Right forelimb (tissue), 1 donor: ENCODE data around the gene PRRC1.
"Not testable (repeated sequence)": the region's sequence is repeated elsewhere in the genome, so short reads cannot be mapped to it uniquely, and the experiment has no call there.

Source experiments
- DNase-seq: peaks from one replicate; pipeline ENCODE4 v3.0.0-alpha.2; 2018

Gene PRRC1

DNA sequence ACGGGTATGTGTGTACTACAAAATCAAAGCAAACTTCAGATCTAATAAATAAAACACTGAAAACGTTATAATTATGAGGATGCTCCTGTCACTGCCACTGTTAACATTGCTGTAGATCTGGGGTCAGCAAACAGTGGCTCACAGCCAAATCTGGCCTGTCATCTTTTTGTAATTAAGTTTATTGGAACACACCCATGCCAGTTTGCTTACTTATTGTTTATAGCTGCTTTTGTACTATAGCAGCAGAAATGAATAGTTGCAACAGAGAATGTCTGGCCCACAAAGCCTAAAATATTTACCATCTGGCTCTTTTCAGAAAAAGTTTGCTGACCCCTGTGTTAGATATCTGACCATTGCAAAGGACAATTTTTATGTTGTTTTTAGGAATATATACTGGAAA is 32.1 kb downstream of the PRRC1 start:
- DNase-seq = no peak

DNA sequence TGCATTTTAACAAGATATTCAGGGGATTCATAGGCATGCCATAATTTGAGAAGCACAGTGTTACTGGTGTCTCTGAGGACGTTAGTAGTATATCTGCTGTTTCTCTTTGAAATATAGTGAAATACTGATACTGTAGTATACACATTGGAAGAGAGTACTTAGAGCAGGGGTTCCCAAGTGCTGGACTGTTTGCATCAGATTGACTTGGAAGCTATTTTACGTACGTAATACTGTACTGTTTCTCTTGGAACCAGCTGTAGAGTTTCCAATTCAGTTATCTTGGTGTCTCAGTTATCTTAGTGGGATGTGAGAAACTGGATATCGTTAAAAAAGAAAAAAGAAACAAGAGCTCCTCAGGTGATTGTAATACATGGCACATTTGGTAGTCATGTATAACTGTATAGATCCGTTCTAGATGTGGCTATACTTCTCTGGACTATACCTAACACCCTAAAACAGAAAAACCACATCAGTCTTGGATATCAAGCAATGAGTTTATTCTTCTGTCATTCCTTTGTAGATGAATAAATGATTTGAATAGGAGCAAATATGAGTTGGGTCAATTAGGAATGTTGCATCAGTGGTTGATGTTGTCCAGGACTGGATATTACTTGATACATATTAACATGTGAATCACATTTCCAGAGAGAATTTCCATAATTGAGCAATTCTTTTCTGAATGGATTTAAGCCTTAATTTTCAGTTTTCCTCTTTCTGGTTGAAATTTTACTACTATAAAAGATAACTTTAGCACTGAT is 33.4 kb downstream of the PRRC1 start:
- no peak for DNase-seq

DNA sequence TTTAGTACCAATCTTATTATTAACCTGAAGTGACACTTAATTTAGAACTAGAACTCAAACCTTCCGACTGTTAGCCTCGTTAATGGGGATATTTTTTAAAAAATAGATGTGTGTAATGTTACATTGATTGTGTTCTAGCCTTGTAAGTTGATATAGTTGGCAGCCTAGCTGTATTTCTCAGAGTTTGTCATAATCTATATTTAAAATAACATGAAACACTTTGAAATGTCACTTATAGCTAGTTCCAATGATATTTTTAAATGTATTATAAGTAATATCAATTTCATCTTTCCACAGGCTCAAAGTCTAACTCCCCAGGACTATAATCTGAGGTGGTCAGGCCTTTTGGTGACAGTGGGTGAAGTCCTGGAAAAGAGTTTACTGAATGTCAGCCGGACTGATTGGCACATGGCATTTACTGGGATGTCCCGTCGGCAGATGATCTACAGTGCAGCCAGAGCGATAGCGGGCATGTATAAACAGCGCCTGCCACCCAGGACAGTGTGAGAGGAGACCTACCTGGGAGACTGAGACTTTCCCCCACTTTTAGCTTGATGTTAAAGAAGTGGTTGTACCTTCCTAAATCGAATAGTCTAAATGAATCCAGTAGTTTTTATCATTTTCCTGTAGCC is 34.1 kb downstream of the PRRC1 start:
- no peak for DNase-seq

DNA sequence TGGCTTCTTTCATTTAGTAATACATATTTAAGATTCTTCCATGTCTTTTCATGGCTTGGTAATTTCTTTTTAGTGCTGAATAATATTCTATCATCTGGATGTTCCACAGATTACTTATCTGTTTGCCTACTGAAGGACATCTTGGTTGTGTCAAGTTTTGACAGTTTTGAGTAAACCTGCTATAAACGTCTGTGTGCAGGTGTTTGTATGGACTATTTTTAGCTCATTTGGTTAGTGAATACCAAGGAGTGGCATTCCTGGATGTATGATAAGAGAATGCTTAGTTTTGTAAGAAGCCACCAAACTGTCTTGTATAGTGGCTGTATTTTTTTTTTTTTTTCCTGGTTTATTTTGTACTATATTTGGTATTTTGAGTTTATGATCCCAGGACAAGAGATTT is 38.4 kb downstream of the PRRC1 start:
- no peak for DNase-seq

DNA sequence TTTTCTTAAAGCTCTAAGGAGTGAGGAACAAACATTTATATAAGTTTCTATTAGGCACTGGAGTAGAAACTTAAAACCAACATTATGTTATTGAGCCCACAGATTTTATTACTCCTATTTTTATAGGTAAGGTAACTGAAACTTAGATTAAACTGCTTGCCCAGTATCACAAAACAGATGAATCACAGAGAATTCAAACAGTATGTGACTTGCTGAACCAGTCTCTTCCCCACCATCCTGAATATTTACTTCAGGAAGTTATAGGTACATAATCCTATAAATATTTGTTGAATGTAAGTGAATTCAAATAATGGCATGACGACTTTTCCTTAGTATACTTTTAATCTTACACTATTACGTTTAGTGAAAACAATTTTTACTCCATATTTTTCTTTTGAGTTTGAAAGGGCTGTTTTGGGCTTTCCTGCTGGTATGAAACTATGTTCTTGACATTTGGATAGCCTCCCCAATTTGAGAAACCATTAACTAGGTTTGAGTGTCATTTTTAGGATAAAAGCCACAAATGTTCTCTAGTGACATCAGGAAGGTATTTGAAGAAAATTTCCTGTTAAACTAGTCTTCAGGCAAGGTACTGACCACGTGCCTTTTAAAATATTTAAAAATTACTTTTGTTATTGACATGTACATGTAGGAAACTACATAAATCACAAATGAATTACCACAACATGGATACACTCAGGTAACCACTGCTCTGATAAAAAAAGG is 39.3 kb downstream of the PRRC1 start:
- DNase-seq = no peak

- no peak for DNase-seq
Measured at GRCh38 chr5:127558273-127558672, 40.8 kb downstream of the PRRC1 start.

- no peak for DNase-seq
Measured at GRCh38 chr5:127561254-127561653, 43.8 kb downstream of the PRRC1 start.

DNA sequence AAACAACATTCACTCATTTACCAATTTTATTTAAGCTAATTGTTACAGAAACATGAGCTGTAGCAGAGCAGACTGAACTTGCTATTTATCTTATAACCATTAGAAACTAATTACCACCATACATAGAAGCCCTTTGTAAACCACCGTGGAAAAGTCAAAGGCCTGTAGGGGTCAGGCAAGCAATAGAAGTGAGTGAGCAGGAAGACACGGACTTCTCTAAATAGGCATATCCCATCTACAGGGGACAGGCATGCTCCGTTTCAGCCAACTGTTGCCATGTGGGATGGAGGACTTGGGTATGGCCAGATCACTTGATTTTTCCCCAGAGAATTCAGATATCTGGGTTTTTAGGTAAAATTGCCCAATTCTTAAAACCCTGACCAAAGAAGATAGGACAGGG is 44.8 kb downstream of the PRRC1 start:
- DNase-seq = no peak

DNA sequence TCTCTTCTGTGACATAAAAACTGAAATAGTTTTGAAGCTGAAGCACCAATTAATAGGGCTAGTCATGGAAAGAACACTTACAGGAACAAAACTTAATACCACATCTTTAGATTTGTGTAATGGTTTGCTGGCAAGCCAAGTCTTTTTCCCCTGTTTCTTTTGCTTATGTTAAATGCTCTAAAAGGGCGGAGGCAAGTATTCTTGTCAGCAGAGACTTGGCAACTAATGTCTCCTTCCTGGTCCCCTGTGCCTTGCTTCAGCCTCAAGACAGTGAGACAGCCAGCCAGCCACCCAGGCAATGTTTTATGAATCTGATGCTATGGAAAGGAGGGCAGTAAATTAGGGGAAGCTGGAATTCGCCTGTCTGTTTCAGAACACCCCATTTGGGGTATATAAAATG is 45.7 kb downstream of the PRRC1 start:
- DNase-seq = no peak

- DNase-seq = no peak
Measured at GRCh38 chr5:127564002-127564769, 46.7 kb downstream of the PRRC1 start.

- DNase-seq = no peak
Measured at GRCh38 chr5:127565586-127566270, 48.3 kb downstream of the PRRC1 start.

- DNase-seq = no peak
Measured at GRCh38 chr5:127567026-127567768, 49.8 kb downstream of the PRRC1 start.

DNA sequence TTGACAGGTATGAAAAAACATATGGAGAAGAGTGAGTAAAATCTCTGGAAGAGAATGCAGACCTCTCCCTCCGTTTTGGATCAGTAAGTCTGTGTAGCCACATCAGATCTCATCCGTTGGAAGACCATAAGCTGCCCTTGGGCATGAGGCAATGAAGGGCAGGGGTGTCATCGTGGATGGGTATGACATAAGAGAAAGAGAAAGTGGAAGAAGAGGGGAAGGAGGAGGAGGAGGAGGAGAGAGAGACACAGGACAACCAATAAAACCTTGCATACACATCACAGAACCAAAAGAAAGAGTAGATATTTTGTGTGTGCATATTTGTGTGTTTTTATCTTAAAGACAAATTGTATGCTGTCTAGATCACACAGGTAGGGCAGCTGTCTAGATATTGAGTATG is 50.7 kb downstream of the PRRC1 start:
- no peak for DNase-seq

DNA sequence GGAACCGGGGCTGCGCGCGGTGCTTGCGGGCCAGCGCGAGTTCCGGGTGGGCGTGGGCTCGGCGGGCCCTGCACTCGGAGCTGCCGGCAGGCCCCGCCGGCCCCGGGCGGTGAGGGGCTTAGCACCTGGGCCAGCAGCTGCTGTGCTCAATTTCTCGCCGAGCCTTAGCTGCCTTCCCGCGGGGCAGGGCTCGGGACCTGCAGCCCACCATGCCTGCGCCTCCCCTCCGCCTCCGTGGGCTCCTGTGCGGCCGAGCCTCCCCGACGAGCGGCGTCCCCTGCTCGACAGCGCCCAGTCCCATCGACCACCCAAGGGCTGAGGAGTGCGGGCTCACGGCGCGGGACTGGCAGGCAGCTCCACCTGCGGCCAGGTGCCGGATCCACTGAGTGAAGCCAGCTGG is 52.0 kb downstream of the PRRC1 start:
- not testable (repeated sequence) for DNase-seq

- DNase-seq = no peak
Measured at GRCh38 chr5:127571314-127572131, 54.1 kb downstream of the PRRC1 start.

- no peak for DNase-seq
Measured at GRCh38 chr5:127572930-127573329, 55.5 kb downstream of the PRRC1 start.

- DNase-seq = no peak
Measured at GRCh38 chr5:127574852-127575679, 57.6 kb downstream of the PRRC1 start.

GRCh38 chr5:127577458-127577857 is 60.0 kb downstream of the PRRC1 start:
- DNase-seq = no peak

DNA sequence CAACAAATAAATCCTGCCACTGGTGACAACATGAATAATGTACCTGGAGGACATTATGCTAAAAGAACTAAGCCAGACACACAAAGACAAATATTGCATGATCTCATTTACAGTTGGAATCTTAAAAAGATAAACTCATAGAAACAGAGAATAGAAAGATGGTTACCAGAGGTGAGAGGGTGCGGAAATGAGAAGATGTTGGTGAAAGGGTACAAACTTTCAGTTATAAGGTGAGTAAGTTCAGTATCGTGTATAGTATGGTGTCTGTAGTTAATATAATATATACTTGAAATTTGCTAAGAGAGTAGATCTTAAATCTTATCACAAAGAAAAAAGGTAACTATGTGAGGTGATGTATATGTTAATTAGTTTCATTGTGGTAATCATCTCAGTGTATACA is 63.3 kb downstream of the PRRC1 start:
- no peak for DNase-seq

DNA sequence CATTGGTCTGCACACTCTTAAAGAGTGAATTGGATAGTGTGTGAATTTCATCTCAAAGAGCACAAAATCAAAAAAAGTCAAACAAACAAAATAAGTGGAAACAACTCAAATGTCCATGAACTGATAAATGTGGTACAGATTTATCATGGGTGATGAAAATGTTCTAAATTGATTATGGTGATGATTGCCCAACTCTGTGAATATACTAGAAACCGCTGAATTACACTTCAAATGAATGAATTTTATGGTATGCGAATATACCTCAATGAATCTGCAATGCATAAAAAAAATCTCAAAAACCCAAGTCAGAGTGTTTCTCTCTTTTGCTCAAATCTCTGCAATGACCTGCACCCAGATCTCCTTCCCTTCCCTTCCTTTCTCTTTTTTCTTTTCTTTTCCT is 64.0 kb downstream of the PRRC1 start:
- no peak for DNase-seq
